Measurements from ENCODE around the gene PTPRC. TPM values are rescaled to one million over a fixed set of nuclear protein-coding genes. Genes with fewer than 3 reads are reported as not detected.

PTPRC gene
- total RNA-seq, 1 donor from 2014 or later: not detected

DNA sequence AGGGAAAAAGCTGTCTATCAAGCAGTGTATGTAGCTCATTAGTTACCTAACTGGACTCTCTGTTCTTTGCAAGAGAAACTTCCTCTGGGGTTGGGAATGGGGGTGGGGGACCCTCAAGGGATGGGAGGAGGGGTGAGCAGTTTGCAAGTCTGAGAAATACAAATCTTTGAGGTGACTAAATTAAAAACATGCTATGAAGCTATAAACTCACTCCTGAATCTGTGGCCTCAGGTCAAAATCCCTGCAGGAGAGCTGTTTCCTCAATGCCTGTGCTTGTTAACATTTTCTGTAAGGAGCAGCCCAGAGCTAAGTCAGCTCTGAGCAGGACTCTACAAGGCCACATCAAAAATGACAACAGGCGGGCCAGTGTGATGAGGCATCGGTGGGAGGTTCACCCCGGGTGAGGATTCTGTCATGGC is 32.8 kb upstream of the PTPRC start:
- H3K27ac Mint-ChIP-seq: no peak overlapping the region
- no peaks in the 10 kb centered on the region for H3K27me3 Mint-ChIP-seq (ENCODE audit: low read depth)
- H3K36me3 Mint-ChIP-seq: no peaks in the 10 kb centered on the region
- H3K9me3 Mint-ChIP-seq: peaks cover 3% of the 10 kb centered on the region
- no peak for DNase-seq (ENCODE audit: low spot score in 2 of 2, unreplicated experiment in 2 of 2)
- no peak overlapping the region for H3K4me3 Mint-ChIP-seq
- TF ChIP-seq, protein P1, sequence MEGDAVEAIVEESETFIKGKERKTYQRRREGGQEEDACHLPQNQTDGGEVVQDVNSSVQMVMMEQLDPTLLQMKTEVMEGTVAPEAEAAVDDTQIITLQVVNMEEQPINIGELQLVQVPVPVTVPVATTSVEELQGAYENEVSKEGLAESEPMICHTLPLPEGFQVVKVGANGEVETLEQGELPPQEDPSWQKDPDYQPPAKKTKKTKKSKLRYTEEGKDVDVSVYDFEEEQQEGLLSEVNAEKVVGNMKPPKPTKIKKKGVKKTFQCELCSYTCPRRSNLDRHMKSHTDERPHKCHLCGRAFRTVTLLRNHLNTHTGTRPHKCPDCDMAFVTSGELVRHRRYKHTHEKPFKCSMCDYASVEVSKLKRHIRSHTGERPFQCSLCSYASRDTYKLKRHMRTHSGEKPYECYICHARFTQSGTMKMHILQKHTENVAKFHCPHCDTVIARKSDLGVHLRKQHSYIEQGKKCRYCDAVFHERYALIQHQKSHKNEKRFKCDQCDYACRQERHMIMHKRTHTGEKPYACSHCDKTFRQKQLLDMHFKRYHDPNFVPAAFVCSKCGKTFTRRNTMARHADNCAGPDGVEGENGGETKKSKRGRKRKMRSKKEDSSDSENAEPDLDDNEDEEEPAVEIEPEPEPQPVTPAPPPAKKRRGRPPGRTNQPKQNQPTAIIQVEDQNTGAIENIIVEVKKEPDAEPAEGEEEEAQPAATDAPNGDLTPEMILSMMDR (IDR thresholded peaks at IDR 0.05; ENCODE audit: unreplicated experiment): no peak
- peaks cover 8% of the 10 kb centered on the region for H3K4me1 Mint-ChIP-seq

GRCh38 chr1:198607714-198608113 is 31.1 kb upstream of the PTPRC start:
- Mint-ChIP-seq H3K27ac (no peak overlapping the region), H3K4me1 (peaks cover 10% of the 10 kb centered on the region), H3K9me3 (no peaks in the 10 kb centered on the region), H3K36me3 (no peaks in the 10 kb centered on the region), H3K27me3 (ENCODE audit: low read depth) (no peaks in the 10 kb centered on the region), H3K4me3 (no peak overlapping the region)
- TF ChIP-seq, protein P1 (IDR thresholded peaks at IDR 0.05; ENCODE audit: unreplicated experiment): no peak
- no peak for DNase-seq (ENCODE audit: low spot score in 2 of 2, unreplicated experiment in 2 of 2)

DNA sequence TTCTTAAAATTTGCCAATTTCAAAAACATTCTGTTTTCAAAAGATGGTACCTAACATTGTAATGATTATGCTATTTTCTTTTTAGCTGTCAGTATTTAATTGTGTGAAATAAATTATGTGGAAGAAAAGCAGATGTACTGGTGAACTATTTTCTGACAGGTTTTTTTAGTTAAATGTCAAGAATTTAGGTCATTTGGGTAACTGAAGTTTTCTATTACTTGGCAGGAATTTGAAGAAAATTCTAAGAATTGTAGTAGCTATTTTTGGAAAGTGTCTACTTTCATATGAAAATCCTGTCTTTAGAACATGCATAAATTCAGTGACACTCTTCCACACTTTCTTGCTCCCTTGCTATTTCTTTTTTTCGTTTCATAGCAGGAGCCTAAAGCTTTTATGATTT is 28.5 kb upstream of the PTPRC start:
- no peaks in the 10 kb centered on the region for H3K27me3 Mint-ChIP-seq (ENCODE audit: low read depth)
- H3K4me3 Mint-ChIP-seq: no peak overlapping the region
- H3K27ac Mint-ChIP-seq: no peak overlapping the region
- TF ChIP-seq, protein P1 (IDR thresholded peaks at IDR 0.05; ENCODE audit: unreplicated experiment): no peak
- no peaks in the 10 kb centered on the region for H3K36me3 Mint-ChIP-seq
- H3K4me1 Mint-ChIP-seq: peaks cover 9% of the 10 kb centered on the region
- H3K9me3 Mint-ChIP-seq: no peaks in the 10 kb centered on the region
- DNase-seq (ENCODE audit: low spot score in 2 of 2, unreplicated experiment in 2 of 2): no peak

DNA sequence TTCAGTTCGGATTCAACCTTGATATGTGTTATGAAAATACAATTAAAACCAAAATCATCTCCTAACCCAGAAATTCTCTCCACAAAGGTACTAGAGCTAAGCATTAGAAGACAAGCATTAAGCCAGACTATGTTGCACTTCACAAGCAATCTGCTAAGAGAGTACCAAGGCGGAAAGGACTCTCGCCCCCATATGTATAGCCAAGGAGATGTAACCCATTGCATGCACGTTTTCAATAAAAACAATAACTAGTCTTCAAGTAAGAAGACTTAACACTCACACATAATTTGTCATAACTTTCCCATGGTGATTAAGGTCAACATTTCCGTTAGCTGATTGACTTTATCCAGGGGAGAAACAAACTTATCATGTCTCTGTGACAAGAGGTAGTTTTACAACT is 27.6 kb upstream of the PTPRC start:
- H3K36me3 Mint-ChIP-seq: no peaks in the 10 kb centered on the region

DNA sequence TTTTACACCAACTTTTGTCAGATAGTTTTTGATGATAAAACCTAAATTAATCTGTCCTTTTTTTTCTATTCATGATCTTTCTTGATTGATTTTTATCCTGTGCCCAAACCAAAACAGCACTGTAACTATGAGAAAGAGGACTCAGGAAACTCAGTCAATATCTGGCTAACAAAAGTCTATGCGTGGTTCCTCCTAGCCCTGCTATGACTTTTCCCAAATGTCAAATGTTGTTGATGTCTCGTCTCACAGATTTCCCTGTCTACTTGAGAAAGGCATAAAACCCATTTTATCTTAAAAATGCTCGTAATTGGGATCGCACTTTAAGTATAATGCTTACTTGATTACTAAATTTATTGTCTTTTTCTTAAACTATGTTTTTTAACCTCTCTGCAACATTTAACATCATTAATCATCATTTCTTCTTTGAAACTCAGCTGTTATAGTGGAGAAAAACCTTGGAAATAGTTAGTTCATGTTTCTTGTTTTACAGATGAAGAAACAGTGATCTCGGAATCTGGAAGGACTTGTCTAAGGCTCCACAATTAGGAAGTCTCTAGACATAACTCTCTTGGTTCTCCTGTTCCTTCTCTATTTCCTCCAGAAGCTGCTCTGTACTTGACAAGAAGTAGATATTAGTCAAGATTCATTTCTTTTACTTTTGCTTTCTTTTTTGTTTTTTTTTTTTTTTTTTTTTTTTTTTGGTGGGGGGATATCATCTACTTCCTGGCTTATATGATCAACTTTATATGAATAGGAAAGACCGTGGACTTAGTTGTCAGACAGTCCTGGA is 26.2 kb upstream of the PTPRC start:
- H3K4me3 Mint-ChIP-seq: no peak overlapping the region
- H3K27me3 Mint-ChIP-seq (ENCODE audit: low read depth): no peaks in the 10 kb centered on the region
- TF ChIP-seq, protein P1 (IDR thresholded peaks at IDR 0.05; ENCODE audit: unreplicated experiment): no peak
- no peak overlapping the region for H3K27ac Mint-ChIP-seq
- no peaks in the 10 kb centered on the region for H3K36me3 Mint-ChIP-seq
- no peaks in the 10 kb centered on the region for H3K9me3 Mint-ChIP-seq
- DNase-seq (ENCODE audit: low spot score in 2 of 2, unreplicated experiment in 2 of 2): no peak
- peaks cover 2% of the 10 kb centered on the region for H3K4me1 Mint-ChIP-seq

More for the DNA sequence above, 27.6 kb upstream of the PTPRC start:
- H3K27me3 Mint-ChIP-seq (ENCODE audit: low read depth): no peaks in the 10 kb centered on the region
- H3K9me3 Mint-ChIP-seq: no peaks in the 10 kb centered on the region
- no peak overlapping the region for H3K4me3 Mint-ChIP-seq
- H3K4me1 Mint-ChIP-seq: peaks cover 3% of the 10 kb centered on the region
- DNase-seq (ENCODE audit: low spot score in 2 of 2, unreplicated experiment in 2 of 2): no peak
- TF ChIP-seq, protein P1 (IDR thresholded peaks at IDR 0.05; ENCODE audit: unreplicated experiment): no peak
- no peak overlapping the region for H3K27ac Mint-ChIP-seq
